ENCODE results near the gene ZBTB2.

GRCh38 chr6:151385177-151385576 is 6.2 kb downstream of the ZBTB2 start:
- TF ChIP-seq POLR2A (IDR thresholded peaks at IDR 0.05; ENCODE audit: low read depth, low read length) (no peak), CTCF (conservative IDR thresholded peaks at IDR 0.05; ENCODE audit: low read depth, low read length) (no peak), RFX5 (IDR thresholded peaks at IDR 0.05; ENCODE audit: low read depth, low read length) (no peak), NFE2L2 (IDR thresholded peaks at IDR 0.05; ENCODE audit: low read depth, low read length) (no peak), RAD21 (IDR thresholded peaks at IDR 0.05; ENCODE audit: low read length) (no peak), RCOR1 (IDR thresholded peaks at IDR 0.05; ENCODE audit: insufficient replicate concordance, low read length) (no peak), CEBPB (IDR thresholded peaks at IDR 0.05; ENCODE audit: low read depth, low read length) (no peak), MXI1 (IDR thresholded peaks at IDR 0.05; ENCODE audit: borderline replicate concordance, low read depth, low read length) (no peak), CHD1 (IDR thresholded peaks at IDR 0.05; ENCODE audit: low read depth, low read length) (no peak), SMC3 (IDR thresholded peaks at IDR 0.05; ENCODE audit: low read depth, low read length) (no peak)
- TF ChIP-seq, protein P1, sequence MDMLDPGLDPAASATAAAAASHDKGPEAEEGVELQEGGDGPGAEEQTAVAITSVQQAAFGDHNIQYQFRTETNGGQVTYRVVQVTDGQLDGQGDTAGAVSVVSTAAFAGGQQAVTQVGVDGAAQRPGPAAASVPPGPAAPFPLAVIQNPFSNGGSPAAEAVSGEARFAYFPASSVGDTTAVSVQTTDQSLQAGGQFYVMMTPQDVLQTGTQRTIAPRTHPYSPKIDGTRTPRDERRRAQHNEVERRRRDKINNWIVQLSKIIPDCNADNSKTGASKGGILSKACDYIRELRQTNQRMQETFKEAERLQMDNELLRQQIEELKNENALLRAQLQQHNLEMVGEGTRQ (IDR thresholded peaks at IDR 0.05; ENCODE audit: low read depth, low read length), result no peak

All from IMR-90 (cell line).